Activated T-helper 2 cell treated with anti-CD3 and anti-CD28 coated beads, Interferon-gamma antibody, Interleukin-2, Interleukin-4, amounts not matched to agents 10 μg/mL and 5 μg/mL and 100 μg/mL, durations not matched to agents 14 hours and 24 hours and 36 hours (primary cell): Measurements from ENCODE around the gene ZNRD2. TPM values are rescaled to one million over a fixed set of nuclear protein-coding genes. Genes with fewer than 3 reads are reported as not detected.
"Not testable (repeated sequence)": the region's sequence is repeated elsewhere in the genome, so short reads cannot be mapped to it uniquely, and the experiment has no call there.

ENCODE experiments used
- DNase-seq: peaks from one replicate; pipeline ENCODE4 v3.0.0; 2021; ENCODE audit warnings: low spot score
- H3K27ac Mint-ChIP-seq: one replicate; pipeline ENCODE4 v1.8.0; 2021; ENCODE audit warnings: mixed read lengths
- H3K27me3 Mint-ChIP-seq: one replicate; pipeline ENCODE4 v1.8.0; 2021; ENCODE audit warnings: low read depth, mixed read lengths
- H3K36me3 Mint-ChIP-seq: one replicate; pipeline ENCODE4 v1.8.0; 2021; ENCODE audit warnings: low read depth, mixed read lengths
- H3K4me1 Mint-ChIP-seq: one replicate; pipeline ENCODE4 v1.8.0; 2021; ENCODE audit warnings: low read depth, mixed read lengths
- H3K4me3 Mint-ChIP-seq: one replicate; pipeline ENCODE4 v1.8.0; 2021; ENCODE audit warnings: low read depth, mild to moderate bottlenecking, moderate library complexity, mixed read lengths
- H3K9me3 Mint-ChIP-seq: one replicate; pipeline ENCODE4 v1.8.0; 2021; ENCODE audit warnings: mixed read lengths
- intact Hi-C: fragments of 100-400 bp; cut with micrococcal nuclease; formaldehyde crosslinking; loops from one replicate; pipeline ENCODE4 v1.15.1; 2023
- total RNA-seq: library from RNA; stranded (reverse); gene quantifications from 2 replicates; pipeline ENCODE4 v1.2.3, GENCODE V29; 2022

The ZNRD2 gene
- total RNA-seq, 1 donor from 2014 or later = 63.8 TPM

DNA sequence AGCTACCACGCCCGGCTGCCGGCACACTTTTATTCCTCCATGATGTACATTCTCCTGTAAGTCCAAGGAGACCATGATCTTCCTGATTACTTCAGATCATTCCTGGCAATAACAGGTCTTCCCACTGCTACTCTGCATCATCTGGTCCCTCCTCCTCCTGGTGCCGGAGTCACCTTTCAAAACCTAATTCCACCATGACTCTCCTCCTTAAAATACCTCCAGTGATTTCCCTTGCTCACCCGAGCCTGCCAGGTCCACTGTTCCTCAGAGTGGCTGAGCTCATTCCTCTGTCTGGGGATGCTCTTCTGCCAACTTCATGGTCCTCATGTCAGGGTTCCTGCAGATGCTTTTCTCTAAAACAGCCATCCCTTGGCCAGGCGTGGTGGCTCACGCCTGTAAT lies 8.3 kb upstream of the ZNRD2 start:
- Mint-ChIP-seq H3K27me3 (no peaks in the 10 kb centered on the region), H3K9me3 (no peaks in the 10 kb centered on the region), H3K36me3 (no peaks in the 10 kb centered on the region), H3K4me1 (peaks cover 37% of the 10 kb centered on the region), H3K27ac (no peak overlapping the region), H3K4me3 (no peak overlapping the region)
- DNase-seq = no peak
- intact Hi-C loops = no loop called here

DNA sequence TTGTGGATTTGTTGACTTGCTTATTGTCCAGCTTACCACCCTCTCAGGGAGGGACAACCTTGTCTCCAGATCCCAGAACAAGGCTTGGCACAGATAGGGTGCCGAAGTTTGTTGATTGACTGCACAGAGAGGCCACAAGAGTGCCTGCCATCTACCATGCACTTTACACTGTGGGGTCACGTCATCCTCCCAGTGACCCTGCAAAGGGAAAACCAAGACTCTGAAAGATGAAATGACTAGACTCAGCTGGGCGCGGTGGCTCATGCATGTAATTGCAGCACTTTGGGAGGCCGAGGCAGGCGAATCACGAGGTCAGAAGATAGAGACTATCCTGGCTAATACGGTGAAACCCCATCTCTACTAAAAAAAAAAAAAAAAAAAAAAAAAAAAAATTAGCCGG lies 7.5 kb upstream of the ZNRD2 start:
- Mint-ChIP-seq H3K4me3 (no peak overlapping the region), H3K4me1 (peaks cover 32% of the 10 kb centered on the region), H3K36me3 (peaks cover under 1% of the 10 kb centered on the region), H3K9me3 (no peaks in the 10 kb centered on the region), H3K27ac (no peak overlapping the region), H3K27me3 (no peaks in the 10 kb centered on the region)
- DNase-seq = no peak
- intact Hi-C loops = no loop called here

GRCh38 chr11:65563601-65564000 lies 6.7 kb upstream of the ZNRD2 start:
- no peak overlapping the region for H3K4me3 Mint-ChIP-seq
- H3K27ac Mint-ChIP-seq = no peak overlapping the region
- peaks cover 38% of the 10 kb centered on the region for H3K4me1 Mint-ChIP-seq
- no peaks in the 10 kb centered on the region for H3K9me3 Mint-ChIP-seq
- H3K27me3 Mint-ChIP-seq = no peaks in the 10 kb centered on the region
- peaks cover 7% of the 10 kb centered on the region for H3K36me3 Mint-ChIP-seq
- intact Hi-C loops = no loop called here
- DNase-seq = no peak

DNA sequence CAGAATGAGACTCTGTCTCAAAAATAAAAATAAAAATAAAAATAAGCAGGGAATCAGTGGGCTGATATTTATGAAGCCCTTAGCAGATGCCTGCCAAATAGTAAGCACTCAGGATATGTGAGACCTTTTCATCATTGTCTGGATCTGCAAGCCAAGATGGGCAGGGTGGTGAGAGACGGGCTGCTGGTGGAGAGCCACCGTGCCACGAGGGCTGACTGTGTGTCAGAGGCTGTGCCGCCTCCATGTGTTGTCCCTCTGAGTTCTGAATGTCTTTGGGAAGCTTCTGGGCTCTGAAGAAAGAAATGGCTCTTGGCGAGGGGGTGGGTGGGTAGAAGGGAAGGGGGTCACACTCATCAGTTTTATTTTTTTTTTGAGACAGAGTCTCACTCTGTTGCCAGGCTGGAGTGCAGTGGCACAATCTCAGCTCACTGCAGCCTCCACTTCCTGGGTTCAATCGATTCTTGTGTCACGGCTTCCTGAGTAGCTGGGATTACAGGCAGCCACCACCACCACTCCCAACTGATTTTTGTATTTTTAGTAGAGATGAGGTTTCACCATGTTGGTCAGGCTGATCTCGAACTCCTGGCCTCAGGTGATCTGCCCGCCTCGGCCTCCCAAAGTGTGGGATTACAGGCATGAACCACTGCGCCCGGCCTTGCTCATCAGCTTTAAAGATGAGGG lies 5.3 kb upstream of the ZNRD2 start:
- peaks cover 12% of the 10 kb centered on the region for H3K36me3 Mint-ChIP-seq
- H3K27me3 Mint-ChIP-seq, intact Hi-C loops, DNase-seq, H3K4me3 Mint-ChIP-seq, H3K9me3 Mint-ChIP-seq: not testable (repeated sequence)
- H3K4me1 Mint-ChIP-seq = peaks cover 39% of the 10 kb centered on the region
- peak overlapping the region; percentile 77 for H3K27ac Mint-ChIP-seq

- DNase-seq = no peak
- peak overlapping the region; percentile 77 for H3K27ac Mint-ChIP-seq
- H3K4me3 Mint-ChIP-seq = peak overlapping the region; percentile 45
- no peaks in the 10 kb centered on the region for H3K27me3 Mint-ChIP-seq
- H3K36me3 Mint-ChIP-seq = peaks cover 16% of the 10 kb centered on the region
- no peaks in the 10 kb centered on the region for H3K9me3 Mint-ChIP-seq
- peaks cover 34% of the 10 kb centered on the region for H3K4me1 Mint-ChIP-seq
- intact Hi-C loops = no loop called here
Measured at GRCh38 chr11:65565624-65566453, 4.4 kb upstream of the ZNRD2 start.

GRCh38 chr11:65569164-65569972 lies 909 bp upstream of the ZNRD2 start:
- H3K27ac Mint-ChIP-seq = peak overlapping the region; percentile 98
- peak overlapping the region; percentile 97 for H3K4me3 Mint-ChIP-seq
- H3K9me3 Mint-ChIP-seq = no peaks in the 10 kb centered on the region
- no peak for DNase-seq
- peaks cover 37% of the 10 kb centered on the region for H3K36me3 Mint-ChIP-seq
- peaks cover 53% of the 10 kb centered on the region for H3K4me1 Mint-ChIP-seq
- no peaks in the 10 kb centered on the region for H3K27me3 Mint-ChIP-seq
- intact Hi-C loops = no loop called here

GRCh38 chr11:65571420-65571819 lies 1.1 kb downstream of the ZNRD2 start:
- H3K27me3 Mint-ChIP-seq = no peaks in the 10 kb centered on the region

DNA sequence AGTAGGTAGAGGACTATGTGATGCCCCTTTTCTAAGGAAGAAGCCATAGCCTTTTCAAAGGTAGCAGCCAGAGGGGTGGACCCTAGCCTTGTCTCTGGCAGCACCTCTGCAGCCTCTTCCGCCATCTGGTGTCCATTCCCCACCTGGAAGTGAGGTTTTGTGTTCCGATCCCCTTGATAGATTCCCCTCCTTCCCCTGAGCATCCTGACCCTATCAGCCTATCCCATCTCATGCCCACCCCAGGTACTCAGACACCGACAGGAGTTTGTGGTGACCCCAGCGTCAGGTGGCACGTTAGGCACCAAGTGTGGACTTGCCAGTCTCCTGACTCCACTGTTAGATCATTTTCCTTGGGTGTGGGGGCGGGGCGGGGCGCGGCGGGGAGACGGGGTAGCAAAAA lies 1.7 kb downstream of the ZNRD2 start:
- H3K27ac Mint-ChIP-seq = peak overlapping the region; percentile 87
- DNase-seq = no peak
- peak overlapping the region; percentile 97 for H3K4me3 Mint-ChIP-seq
- intact Hi-C loops = loop anchor here (5.0 to 10.0 kb wide), 5 partner anchors 80 to 545 kb away; partner anchors contain the start of genes CFL1, KAT5, SNX15 and TM7SF2
- no peaks in the 10 kb centered on the region for H3K27me3 Mint-ChIP-seq
- H3K9me3 Mint-ChIP-seq = no peaks in the 10 kb centered on the region
- H3K4me1 Mint-ChIP-seq = peaks cover 47% of the 10 kb centered on the region
- H3K36me3 Mint-ChIP-seq = peaks cover 41% of the 10 kb centered on the region

More at GRCh38 chr11:65571420-65571819, 1.1 kb downstream of the ZNRD2 start:
- Mint-ChIP-seq H3K27ac (no peak overlapping the region), H3K4me3 (peak overlapping the region; percentile 97), H3K36me3 (peaks cover 41% of the 10 kb centered on the region), H3K9me3 (no peaks in the 10 kb centered on the region), H3K4me1 (peaks cover 49% of the 10 kb centered on the region)
- intact Hi-C loops = loop anchor here (5.0 to 10.0 kb wide), 5 partner anchors 81 to 544 kb away; partner anchors contain the start of genes CFL1, KAT5, SNX15 and TM7SF2
- no peak for DNase-seq

DNA sequence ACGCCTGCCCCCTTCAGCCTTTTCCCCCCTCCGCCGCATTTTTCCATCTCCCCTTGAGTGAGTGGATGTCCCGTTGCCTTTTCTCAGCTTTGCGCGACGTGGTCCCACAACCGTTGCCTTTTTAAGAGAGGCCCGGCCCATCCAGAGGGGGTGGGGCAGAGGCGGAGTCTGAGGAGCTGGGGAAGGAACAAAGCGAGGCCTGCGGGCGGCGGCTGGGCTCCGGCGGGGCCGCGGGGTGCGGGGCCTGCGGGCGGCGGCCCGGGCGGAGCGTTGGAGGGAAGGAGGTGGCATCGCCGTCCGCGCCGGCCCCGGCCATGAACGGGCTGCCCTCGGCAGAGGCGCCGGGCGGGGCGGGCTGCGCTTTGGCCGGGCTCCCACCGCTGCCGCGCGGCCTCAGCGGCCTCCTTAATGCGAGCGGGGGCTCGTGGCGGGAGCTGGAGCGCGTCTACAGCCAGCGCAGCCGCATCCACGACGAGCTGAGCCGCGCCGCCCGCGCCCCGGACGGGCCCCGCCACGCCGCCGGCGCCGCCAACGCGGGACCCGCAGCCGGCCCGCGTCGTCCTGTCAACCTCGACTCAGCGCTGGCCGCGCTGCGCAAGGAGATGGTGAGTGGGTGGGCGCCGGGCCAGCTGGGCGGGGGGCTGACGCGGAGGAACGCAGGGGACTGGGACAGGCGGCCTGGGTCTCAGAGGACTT lies 2.2 kb downstream of the ZNRD2 start, which contains the start of gene FAM89B:
FAM89B (plus strand) TSS at position 183 of the 696 bp plus-strand sequence; CDS start at position 315, 132 bp downstream.
- no peaks in the 10 kb centered on the region for H3K27me3 Mint-ChIP-seq
- DNase-seq = peak; percentile 90
- peak within 1 kb of the TSS; percentile 97 for H3K4me3 Mint-ChIP-seq
- H3K27ac Mint-ChIP-seq = peak within 1 kb of the TSS; percentile 87
- intact Hi-C loops = loop anchor here (5.0 to 10.0 kb wide), 5 partner anchors 80 to 545 kb away; partner anchors contain the start of genes CFL1, KAT5, SNX15 and TM7SF2
- H3K9me3 Mint-ChIP-seq = no peaks in the 10 kb centered on the region
- H3K4me1 Mint-ChIP-seq = peaks cover 47% of the 10 kb centered on the region
- peaks cover 41% of the 10 kb centered on the region for H3K36me3 Mint-ChIP-seq

- peaks cover 52% of the 10 kb centered on the region for H3K4me1 Mint-ChIP-seq
Measured at GRCh38 chr11:65573391-65574079, 3.3 kb downstream of the ZNRD2 start.

DNA sequence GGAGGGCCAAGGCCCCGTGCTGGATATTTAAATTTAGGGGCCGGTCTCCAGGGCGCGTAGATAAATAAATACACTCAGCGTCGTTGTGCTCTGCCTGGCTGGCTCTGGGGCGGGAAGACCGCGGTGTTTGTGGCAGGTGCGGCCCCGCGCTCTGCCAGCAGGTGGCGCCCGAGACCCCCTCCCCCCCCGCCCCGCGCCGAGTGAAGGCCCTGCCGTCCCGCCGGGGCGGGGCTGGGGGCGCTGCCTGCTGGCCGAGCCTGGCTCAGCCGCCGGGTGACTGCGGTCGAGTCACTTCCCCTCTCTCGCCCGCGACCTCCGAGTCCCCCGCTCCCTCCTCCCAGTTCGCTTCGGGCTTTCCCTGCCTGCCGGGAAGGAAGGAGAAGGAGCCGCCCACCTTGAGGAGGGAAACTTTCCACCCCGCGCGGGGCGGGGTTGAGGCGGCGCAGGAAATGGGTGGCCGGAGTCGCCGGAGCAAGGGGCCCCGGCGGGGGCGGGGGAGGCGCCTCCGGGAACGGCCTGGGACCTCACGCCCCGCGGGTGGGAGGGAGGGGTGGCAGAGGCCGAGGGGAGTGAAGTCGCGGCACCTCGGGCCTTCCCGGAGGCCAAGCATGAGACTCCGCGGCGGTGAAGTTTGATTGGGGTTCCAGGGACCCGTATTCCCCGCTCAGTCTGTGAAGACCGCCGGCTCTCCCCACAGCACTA lies 4.0 kb downstream of the ZNRD2 start:
- peaks cover 43% of the 10 kb centered on the region for H3K36me3 Mint-ChIP-seq
- peak overlapping the region; percentile 95 for H3K27ac Mint-ChIP-seq
- H3K27me3 Mint-ChIP-seq = no peaks in the 10 kb centered on the region
- DNase-seq = peak; percentile 88
- H3K4me1 Mint-ChIP-seq = peaks cover 48% of the 10 kb centered on the region
- H3K9me3 Mint-ChIP-seq = no peaks in the 10 kb centered on the region
- H3K4me3 Mint-ChIP-seq = peak overlapping the region; percentile 91
- intact Hi-C loops = loop anchor here (1.0 to 10.0 kb wide), 7 partner anchors 14 to 547 kb away; partner anchors contain the start of genes CFL1, KAT5, SNX15 and TM7SF2

More at GRCh38 chr11:65573391-65574079, 3.3 kb downstream of the ZNRD2 start:
- DNase-seq = no peak
- intact Hi-C loops = loop anchor here (1.0 to 10.0 kb wide), 7 partner anchors 15 to 546 kb away; partner anchors contain the start of genes CFL1, KAT5, SNX15 and TM7SF2
- no peaks in the 10 kb centered on the region for H3K9me3 Mint-ChIP-seq
- peak overlapping the region; percentile 85 for H3K27ac Mint-ChIP-seq
- H3K4me3 Mint-ChIP-seq = peak overlapping the region; percentile 84
- H3K36me3 Mint-ChIP-seq = peaks cover 41% of the 10 kb centered on the region
- no peaks in the 10 kb centered on the region for H3K27me3 Mint-ChIP-seq
